ENCODE results near the gene GJC3.
"Not testable (repeated sequence)": the region's sequence is repeated elsewhere in the genome, so short reads cannot be mapped to it uniquely, and the experiment has no call there.

GJC3 gene

GRCh38 chr7:99929730-99930053, 272 bp upstream of the GJC3 start:
- no peak for DNase-seq (ENCODE audit: low read depth)

GRCh38 chr7:99928188-99928587, 1.2 kb downstream of the GJC3 start:
- no peak for DNase-seq (ENCODE audit: low read depth)

GRCh38 chr7:99927536-99927935, 1.9 kb downstream of the GJC3 start:
- DNase-seq (ENCODE audit: low read depth), result no peak

GRCh38 chr7:99926321-99926720, 3.1 kb downstream of the GJC3 start:
- DNase-seq (ENCODE audit: low read depth), result no peak

GRCh38 chr7:99923200-99923599, 6.2 kb downstream of the GJC3 start:
- no peak for DNase-seq (ENCODE audit: low read depth)

GRCh38 chr7:99920149-99920548, 9.3 kb downstream of the GJC3 start:
- no peak for DNase-seq (ENCODE audit: low read depth)

- no peak for DNase-seq (ENCODE audit: low read depth)
Measured at GRCh38 chr7:99919814-99920112, 9.7 kb downstream of the GJC3 start.

- DNase-seq (ENCODE audit: low read depth), result peak; percentile 88
Measured at GRCh38 chr7:99918959-99919813, 10.2 kb downstream of the GJC3 start, which contains the start of gene TRIM4. TRIM4 (minus strand) TSS chr7:99919530; CDS start chr7:99919401, 129 bp downstream.

GRCh38 chr7:99910976-99911375, 18.4 kb downstream of the GJC3 start:
- DNase-seq (ENCODE audit: low read depth), result no peak

GRCh38 chr7:99901581-99901980, 27.8 kb downstream of the GJC3 start:
- no peak for DNase-seq (ENCODE audit: low read depth)

- no peak for DNase-seq (ENCODE audit: low read depth)
Measured at GRCh38 chr7:99899830-99900519, 29.4 kb downstream of the GJC3 start.

- DNase-seq (ENCODE audit: low read depth), result no peak
Measured at GRCh38 chr7:99898836-99899235, 30.6 kb downstream of the GJC3 start.

GRCh38 chr7:99898023-99898357, 31.4 kb downstream of the GJC3 start:
- DNase-seq (ENCODE audit: low read depth), result no peak

GRCh38 chr7:99897322-99898022, 31.9 kb downstream of the GJC3 start:
- DNase-seq (ENCODE audit: low read depth), result no peak

GRCh38 chr7:99894738-99895137, 34.7 kb downstream of the GJC3 start:
- no peak for DNase-seq (ENCODE audit: low read depth)

- no peak for DNase-seq (ENCODE audit: low read depth)
Measured at GRCh38 chr7:99893280-99893679, 36.1 kb downstream of the GJC3 start.

GRCh38 chr7:99890348-99890747, 39.1 kb downstream of the GJC3 start:
- not testable (repeated sequence) for DNase-seq (ENCODE audit: low read depth)

- not testable (repeated sequence) for DNase-seq (ENCODE audit: low read depth)
Measured at GRCh38 chr7:99888366-99888765, 41.1 kb downstream of the GJC3 start.

GRCh38 chr7:99881370-99881769, 48.0 kb downstream of the GJC3 start:
- DNase-seq (ENCODE audit: low read depth), result no peak

GRCh38 chr7:99876933-99877332, 52.5 kb downstream of the GJC3 start, which contains the start of gene OR2AE1:
OR2AE1 (minus strand) TSS chr7:99877033; CDS start chr7:99877033, 0 bp downstream.
- no peak for DNase-seq (ENCODE audit: low read depth)

- no peak for DNase-seq (ENCODE audit: low read depth)
Measured at GRCh38 chr7:99876491-99876890, 52.9 kb downstream of the GJC3 start.
